IMR-90 (cell line): ENCODE measurements around the gene PSPN. TPM values are rescaled to one million over a fixed set of nuclear protein-coding genes. Genes with fewer than 3 reads are reported as not detected.

Source experiments
- CEBPB ChIP-seq: IDR thresholded peaks from 2 replicates; pipeline ENCODE4 v1.6.1; 2012; ENCODE audit warnings: low read depth, low read length, improper control_type of control experiment
- CTCF ChIP-seq: conservative IDR thresholded peaks from 2 replicates; pipeline ENCODE4 v1.5.1; 2012; ENCODE audit warnings: mild to moderate bottlenecking, low read depth, low read length, improper control_type of control experiment
- POLR2A ChIP-seq: IDR thresholded peaks from 2 replicates; pipeline ENCODE4 v1.6.1; 2012; ENCODE audit warnings: mild to moderate bottlenecking, low read depth, low read length
- SMC3 ChIP-seq: fragments of 150-350 bp; IDR thresholded peaks from 2 replicates; pipeline ENCODE4 v1.6.1; 2016; ENCODE audit warnings: low read depth, mild to moderate bottlenecking, antibody characterized with exemption, low read length, moderate library complexity
- polyA plus RNA-seq, 3 experiments: library from polyadenylated mRNA; depleted of rRNA; stranded (reverse); fragments of >200 nt; gene quantifications; 2 replicates each; pipeline ENCODE4 v1.2.3, GENCODE V29; 2012; ENCODE audit warnings: low replicate concordance in 1 of 3
- total RNA-seq: library from RNA; depleted of rRNA; stranded (reverse); fragments of >200 nt; gene quantifications from 2 replicates; pipeline ENCODE4 v1.2.3, GENCODE V29; 2012

PSPN gene
- total and polyA plus RNA-seq, 2 of the 4 experiments (the other 2 are of a cell fraction) = 0.34 to 0.54 TPM

- no peak for TF ChIP-seq CTCF
- TF ChIP-seq SMC3 = no peak
- no peak for TF ChIP-seq CEBPB
- TF ChIP-seq POLR2A = no peak
Measured at GRCh38 chr19:6416658-6417405, 41.1 kb upstream of the PSPN start (continued).
